Hepatocyte (in vitro differentiated cells): ENCODE results near the gene PTPN20. TPM values are rescaled to one million over a fixed set of nuclear protein-coding genes. Genes with fewer than 3 reads are reported as not detected.

Experiments used
- DNase-seq: peaks from one replicate; pipeline ENCODE4 v3.0.0-alpha.2; 2016; ENCODE audit warnings: low spot score
- H2AFZ ChIP-seq: fragments of 200-600 bp; sonication (generic); 2 replicates; pipeline ENCODE4 v1.6.0; 2016; ENCODE audit warnings: antibody characterized with exemption, mild to moderate bottlenecking
- H3K27ac ChIP-seq: fragments of 200-600 bp; sonication (generic); 2 replicates; pipeline ENCODE4 v1.5.1; 2016; ENCODE audit warnings: mild to moderate bottlenecking
- H3K27me3 ChIP-seq: fragments of 200-600 bp; sonication (generic); 2 replicates; pipeline ENCODE4 v1.6.1; 2016
- H3K36me3 ChIP-seq: fragments of 200-600 bp; sonication (generic); replicated peaks from 2 replicates; pipeline ENCODE4 v1.5.1; 2016; ENCODE audit warnings: low read depth; ENCODE audit not compliant: insufficient read depth
- H3K4me1 ChIP-seq: fragments of 200-600 bp; sonication (generic); 2 replicates; pipeline ENCODE4 v1.5.1; 2016; ENCODE audit warnings: mild to moderate bottlenecking, moderate library complexity; ENCODE audit not compliant: insufficient read depth
- H3K4me2 ChIP-seq: fragments of 200-600 bp; sonication (generic); 2 replicates; pipeline ENCODE4 v1.6.0; 2016
- H3K4me3 ChIP-seq: fragments of 200-600 bp; sonication (generic); 2 replicates; pipeline ENCODE4 v1.5.1; 2016; ENCODE audit warnings: mild to moderate bottlenecking
- H3K79me2 ChIP-seq: fragments of 200-600 bp; sonication (generic); 2 replicates; pipeline ENCODE4 v1.6.0; 2017; ENCODE audit warnings: mild to moderate bottlenecking
- H3K9me2 ChIP-seq: fragments of 200-600 bp; sonication (generic); replicated peaks from 2 replicates; pipeline ENCODE4 v1.6.0; 2017; ENCODE audit warnings: mild to moderate bottlenecking; ENCODE audit not compliant: insufficient read depth
- H3K9me3 ChIP-seq: fragments of 200-600 bp; sonication (generic); 2 replicates; pipeline ENCODE4 v1.5.1; 2016; ENCODE audit warnings: low read depth, mild to moderate bottlenecking
- H4K20me1 ChIP-seq: fragments of 200-600 bp; sonication (generic); 2 replicates; pipeline ENCODE4 v1.6.0; 2016; ENCODE audit warnings: mild to moderate bottlenecking; ENCODE audit not compliant: insufficient read depth, poor library complexity, severe bottlenecking
- CTCF ChIP-seq: fragments of 200-600 bp; sonication (generic); IDR thresholded peaks from 2 replicates; pipeline ENCODE4 v1.5.1; 2016; ENCODE audit warnings: antibody characterized with exemption, mild to moderate bottlenecking; ENCODE audit not compliant: poor library complexity
- EZH2 ChIP-seq: fragments of 200-600 bp; sonication (generic); IDR thresholded peaks from 2 replicates; pipeline ENCODE4 v1.6.1; 2016; ENCODE audit warnings: antibody characterized with exemption, mild to moderate bottlenecking, borderline replicate concordance
- EZH2phosphoT487 ChIP-seq: fragments of 200-600 bp; sonication (generic); IDR thresholded peaks from one replicate; pipeline ENCODE4 v1.6.1; 2018; ENCODE audit warnings: antibody characterized with exemption, mild to moderate bottlenecking, low read depth, moderate library complexity; ENCODE audit not compliant: unreplicated experiment, severe bottlenecking
- WGBS: methylation state at CpG from one replicate; pipeline ENCODE4 v1.1.6; 2016; ENCODE audit warnings: low lambda C conversion rate; ENCODE audit errors: missing lambda C conversion rate; 5-methylcytosine and 5-hydroxymethylcytosine counted together
- polyA plus RNA-seq: library from polyadenylated mRNA; unstranded; fragments of >200 nt; fragmentation: Nextera tagmentation; extraction: Ambion mirVana; gene quantifications from 2 replicates; pipeline ENCODE4 v1.2.1, GENCODE V29; 2016
- total RNA-seq: library from RNA; depleted of rRNA; stranded (reverse); fragments of >200 nt; gene quantifications from 2 replicates; pipeline ENCODE4 v1.2.3, GENCODE V29; 2014

Gene PTPN20
- total and polyA plus RNA-seq, 2 experiments from 2014 or later: 0.60 TPM; not detected in 1

GRCh38 chr10:47026301-47027107 lies 115.3 kb downstream of the PTPN20 start:
- Histone ChIP-seq H3K27me3 (no peaks in the 10 kb centered on the region), H3K79me2 (no peaks in the 10 kb centered on the region), H3K27ac (no peak overlapping the region), H3K9me3 (no peaks in the 10 kb centered on the region), H3K9me2 (no peaks in the 10 kb centered on the region), H3K4me3 (no peak overlapping the region), H4K20me1 (no peaks in the 10 kb centered on the region), H3K36me3 (no peaks in the 10 kb centered on the region), H2AFZ (no peak overlapping the region), H3K4me1 (no peaks in the 10 kb centered on the region), H3K4me2 (no peak overlapping the region)
- DNase-seq: no peak
- TF ChIP-seq EZH2: no peak
- TF ChIP-seq CTCF: no peak
- TF ChIP-seq EZH2phosphoT487: no peak
- WGBS: 96% methylated on average over 10 of the region's 11 CpGs

- Histone ChIP-seq H3K36me3 (no peaks in the 10 kb centered on the region), H3K9me3 (no peaks in the 10 kb centered on the region), H3K4me1 (no peaks in the 10 kb centered on the region), H2AFZ (no peak overlapping the region), H3K4me3 (no peak overlapping the region), H3K79me2 (no peaks in the 10 kb centered on the region), H3K9me2 (no peaks in the 10 kb centered on the region), H3K4me2 (no peak overlapping the region), H3K27me3 (no peaks in the 10 kb centered on the region), H3K27ac (no peak overlapping the region), H4K20me1 (no peaks in the 10 kb centered on the region)
- DNase-seq: no peak
- 86% methylated on average over 9 of the region's 9 CpGs for WGBS
- no peak for TF ChIP-seq EZH2
- TF ChIP-seq CTCF: no peak
- TF ChIP-seq EZH2phosphoT487: no peak
Observed at GRCh38 chr10:47027108-47027783, 116.0 kb downstream of the PTPN20 start.

- TF ChIP-seq EZH2 (no peak), CTCF (no peak), EZH2phosphoT487 (no peak)
- Histone ChIP-seq H2AFZ (no peak overlapping the region), H4K20me1 (no peaks in the 10 kb centered on the region), H3K27ac (no peak overlapping the region), H3K27me3 (no peaks in the 10 kb centered on the region), H3K4me3 (no peak overlapping the region), H3K9me3 (no peaks in the 10 kb centered on the region), H3K9me2 (no peaks in the 10 kb centered on the region), H3K79me2 (no peaks in the 10 kb centered on the region), H3K4me1 (no peaks in the 10 kb centered on the region), H3K4me2 (no peak overlapping the region), H3K36me3 (no peaks in the 10 kb centered on the region)
- no peak for DNase-seq
- WGBS: 83% methylated on average over 8 of the region's 8 CpGs
Observed at GRCh38 chr10:47027784-47028260, 116.6 kb downstream of the PTPN20 start.
